HepG2 (cell line): ENCODE measurements around the gene KSR1. TPM values are rescaled to one million over a fixed set of nuclear protein-coding genes. Genes with fewer than 3 reads are reported as not detected.

ENCODE experiments used
- ATM ChIP-seq: fragments of 450-650 bp; IDR thresholded peaks from 2 replicates; pipeline ENCODE4 v1.7.1; 2017; ENCODE audit warnings: mild to moderate bottlenecking, borderline replicate concordance
- CCDC6 ChIP-seq: sonication (generic); formaldehyde crosslinking; IDR thresholded peaks from 2 replicates; pipeline ENCODE4 v1.8.1; 2022; ENCODE audit warnings: mild to moderate bottlenecking, missing genetic modification reagents, moderate library complexity
- HES4 ChIP-seq: sonication (generic); formaldehyde crosslinking; IDR thresholded peaks from 2 replicates; pipeline ENCODE4 v1.9.0; 2021; ENCODE audit warnings: mild to moderate bottlenecking, missing genetic modification reagents, borderline replicate concordance
- HOXA9 ChIP-seq: sonication (generic); formaldehyde crosslinking; IDR thresholded peaks from 2 replicates; pipeline ENCODE4 v1.8.1; 2022; ENCODE audit warnings: missing genetic modification reagents, mild to moderate bottlenecking, moderate library complexity, borderline replicate concordance
- JUN ChIP-seq: sonication (generic); formaldehyde crosslinking; IDR thresholded peaks from 2 replicates; pipeline ENCODE4 v1.4.0; 2020; ENCODE audit warnings: mild to moderate bottlenecking, missing genetic modification reagents
- MYPOP ChIP-seq: sonication (generic); formaldehyde crosslinking; IDR thresholded peaks from 2 replicates; pipeline ENCODE4 v1.8.1; 2023; ENCODE audit warnings: mild to moderate bottlenecking, moderate library complexity, missing genetic modification reagents
- PHF5A ChIP-seq: IDR thresholded peaks from one replicate; pipeline ENCODE4 v1.6.1; 2018; ENCODE audit warnings: low read depth, missing genetic modification reagents; ENCODE audit not compliant: unreplicated experiment
- TRIM24 ChIP-seq: sonication (generic); formaldehyde crosslinking; IDR thresholded peaks from 2 replicates; pipeline ENCODE4 v1.8.0; 2022; ENCODE audit warnings: mild to moderate bottlenecking, missing genetic modification reagents
- ZFP41 ChIP-seq: sonication (generic); formaldehyde crosslinking; IDR thresholded peaks from 2 replicates; pipeline ENCODE4 v1.4.0; 2020; ENCODE audit warnings: mild to moderate bottlenecking, missing genetic modification reagents, borderline replicate concordance
- ZNF276 ChIP-seq: sonication (generic); formaldehyde crosslinking; IDR thresholded peaks from 2 replicates; pipeline ENCODE4 v1.4.0; 2020; ENCODE audit warnings: mild to moderate bottlenecking, low read depth, missing genetic modification reagents
- ZNF30 ChIP-seq: sonication (generic); formaldehyde crosslinking; IDR thresholded peaks from 2 replicates; pipeline ENCODE4 v1.5.0; 2020; ENCODE audit warnings: mild to moderate bottlenecking, missing genetic modification reagents
- ZNF343 ChIP-seq: sonication (generic); formaldehyde crosslinking; IDR thresholded peaks from 2 replicates; pipeline ENCODE4 v1.4.0; 2020; ENCODE audit warnings: mild to moderate bottlenecking, missing genetic modification reagents
- ZNF460 ChIP-seq: sonication (generic); formaldehyde crosslinking; IDR thresholded peaks from 2 replicates; pipeline ENCODE4 v1.5.1; 2020; ENCODE audit warnings: missing genetic modification reagents, mild to moderate bottlenecking, borderline replicate concordance
- ZNF567 ChIP-seq: sonication (generic); formaldehyde crosslinking; IDR thresholded peaks from 2 replicates; pipeline ENCODE4 v1.8.1; 2023; ENCODE audit warnings: mild to moderate bottlenecking, missing genetic modification reagents, borderline replicate concordance
- ZNF761 ChIP-seq: sonication (generic); formaldehyde crosslinking; conservative IDR thresholded peaks from 2 replicates; pipeline ENCODE4 v1.4.0; 2020; ENCODE audit warnings: mild to moderate bottlenecking, missing genetic modification reagents
- polyA plus RNA-seq, 8 experiments: library from polyadenylated mRNA; depleted of rRNA in 3 of 8; stranded (reverse) in 7 of 8; unstranded in 1 of 8; fragments of >200 nt; fragmentation: Illumina TruSeq in 4 of 8; extraction: Trizol in 4 of 8; gene quantifications; 2 replicates each; pipeline versions ENCODE4 v1.2.1 to v1.2.3, GENCODE V29; 2011 to 2016; ENCODE audit warnings: low read depth in 4 of 8, missing spikeins in 1 of 8, mixed read lengths in 1 of 8; ENCODE audit not compliant: insufficient read depth in 1 of 8
- total RNA-seq, 5 experiments: library from RNA; depleted of rRNA; stranded (reverse); fragments of >200 nt; fragmentation: Illumina TruSeq; extraction: Trizol; gene quantifications; 2 replicates each; pipeline ENCODE4 v1.2.3, GENCODE V29; 2016; ENCODE audit warnings: low read depth in 1 of 5
- TF ChIP-seq, protein P1 (sequence below): sonication (generic); formaldehyde crosslinking; IDR thresholded peaks from 2 replicates; pipeline ENCODE4 v1.5.0; 2020; ENCODE audit warnings: missing genetic modification reagents, mild to moderate bottlenecking, borderline replicate concordance
- TF ChIP-seq, protein P2 (sequence below): sonication (generic); formaldehyde crosslinking; IDR thresholded peaks from 2 replicates; pipeline ENCODE4 v1.5.1; 2020; ENCODE audit warnings: mild to moderate bottlenecking, moderate library complexity, missing genetic modification reagents
- TF ChIP-seq, protein P3 (sequence below): sonication (generic); formaldehyde crosslinking; IDR thresholded peaks from 2 replicates; pipeline ENCODE4 v1.9.0; 2021; ENCODE audit warnings: missing genetic modification reagents, borderline replicate concordance

KSR1 gene
- total and polyA plus RNA-seq, 2 of the 13 experiments (the other 11 are each of a cell fraction or from before 2014, with no cell fraction given), result 10.1 to 16.6 TPM

DNA sequence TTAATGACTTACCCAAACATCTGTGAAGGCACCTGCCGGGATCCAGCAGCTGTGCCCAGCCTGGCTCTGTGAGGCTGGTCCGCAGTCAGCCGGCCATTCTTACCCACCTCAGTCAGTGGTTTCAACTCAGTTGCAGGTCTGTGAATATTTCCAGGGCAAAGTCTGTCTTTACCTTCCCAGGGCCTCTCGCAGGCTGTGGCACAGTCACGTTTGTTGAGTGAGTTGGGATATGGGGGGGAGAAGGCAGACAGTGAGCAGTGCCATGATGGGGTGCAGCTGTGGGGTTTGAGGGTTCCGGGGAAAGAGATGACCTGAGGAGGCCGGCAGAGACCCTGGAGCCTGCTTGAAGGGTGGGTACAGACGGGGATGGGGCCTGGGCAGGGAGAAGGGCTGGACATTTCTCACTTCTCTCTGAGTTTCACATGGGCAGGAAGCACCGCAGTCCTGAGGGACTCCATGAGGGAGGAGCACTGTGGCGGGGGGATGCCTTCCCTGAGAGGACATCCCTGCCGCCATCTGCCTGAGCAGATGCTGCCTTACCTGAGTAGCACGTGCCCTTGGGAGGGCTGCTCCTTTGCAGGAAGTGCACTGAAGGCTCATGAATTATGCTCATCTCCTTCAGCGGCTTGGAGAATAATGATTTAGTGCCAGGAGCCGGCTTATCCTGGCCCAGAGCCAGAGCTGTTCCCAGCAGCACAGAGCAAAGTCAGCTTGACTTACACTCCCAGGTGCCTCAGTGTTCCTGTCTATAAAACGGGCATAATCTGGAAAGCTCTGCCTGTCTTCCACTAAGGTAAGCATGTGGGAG, 48.1 kb downstream of the KSR1 start (continued):
- no peak for TF ChIP-seq MYPOP (CRISPR knock-in tag)
- no peak for TF ChIP-seq ATM
- TF ChIP-seq ZNF761 (CRISPR knock-in tag), result no peak
- TF ChIP-seq ZNF276, result no peak
- no peak for TF ChIP-seq CCDC6 (CRISPR knock-in tag)
- TF ChIP-seq HOXA9 (CRISPR knock-in tag), result no peak
- TF ChIP-seq, protein P1, sequence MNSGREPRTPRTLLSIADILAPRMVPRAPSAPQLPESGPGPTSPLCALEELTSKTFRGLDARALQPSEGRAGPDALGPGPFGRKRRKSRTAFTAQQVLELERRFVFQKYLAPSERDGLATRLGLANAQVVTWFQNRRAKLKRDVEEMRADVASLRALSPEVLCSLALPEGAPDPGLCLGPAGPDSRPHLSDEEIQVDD (CRISPR knock-in tag), result no peak
- no peak for TF ChIP-seq ZFP41 (CRISPR knock-in tag)
- TF ChIP-seq ZNF343, result no peak
- TF ChIP-seq HES4 (CRISPR knock-in tag), result no peak
- TF ChIP-seq ZNF567 (CRISPR knock-in tag), result no peak
- TF ChIP-seq, protein P2, sequence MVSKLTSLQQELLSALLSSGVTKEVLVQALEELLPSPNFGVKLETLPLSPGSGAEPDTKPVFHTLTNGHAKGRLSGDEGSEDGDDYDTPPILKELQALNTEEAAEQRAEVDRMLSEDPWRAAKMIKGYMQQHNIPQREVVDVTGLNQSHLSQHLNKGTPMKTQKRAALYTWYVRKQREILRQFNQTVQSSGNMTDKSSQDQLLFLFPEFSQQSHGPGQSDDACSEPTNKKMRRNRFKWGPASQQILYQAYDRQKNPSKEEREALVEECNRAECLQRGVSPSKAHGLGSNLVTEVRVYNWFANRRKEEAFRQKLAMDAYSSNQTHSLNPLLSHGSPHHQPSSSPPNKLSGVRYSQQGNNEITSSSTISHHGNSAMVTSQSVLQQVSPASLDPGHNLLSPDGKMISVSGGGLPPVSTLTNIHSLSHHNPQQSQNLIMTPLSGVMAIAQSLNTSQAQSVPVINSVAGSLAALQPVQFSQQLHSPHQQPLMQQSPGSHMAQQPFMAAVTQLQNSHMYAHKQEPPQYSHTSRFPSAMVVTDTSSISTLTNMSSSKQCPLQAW (CRISPR knock-in tag), result peak; percentile 42; the same call in 1 of the 2 replicates
- TF ChIP-seq TRIM24 (CRISPR knock-in tag), result no peak
- TF ChIP-seq ZNF460 (CRISPR knock-in tag), result no peak
- no peak for TF ChIP-seq ZNF30 (CRISPR knock-in tag)
- no peak for TF ChIP-seq JUN (CRISPR knock-in tag)
- TF ChIP-seq PHF5A (CRISPR knock-in tag), result no peak
- TF ChIP-seq, protein P3, sequence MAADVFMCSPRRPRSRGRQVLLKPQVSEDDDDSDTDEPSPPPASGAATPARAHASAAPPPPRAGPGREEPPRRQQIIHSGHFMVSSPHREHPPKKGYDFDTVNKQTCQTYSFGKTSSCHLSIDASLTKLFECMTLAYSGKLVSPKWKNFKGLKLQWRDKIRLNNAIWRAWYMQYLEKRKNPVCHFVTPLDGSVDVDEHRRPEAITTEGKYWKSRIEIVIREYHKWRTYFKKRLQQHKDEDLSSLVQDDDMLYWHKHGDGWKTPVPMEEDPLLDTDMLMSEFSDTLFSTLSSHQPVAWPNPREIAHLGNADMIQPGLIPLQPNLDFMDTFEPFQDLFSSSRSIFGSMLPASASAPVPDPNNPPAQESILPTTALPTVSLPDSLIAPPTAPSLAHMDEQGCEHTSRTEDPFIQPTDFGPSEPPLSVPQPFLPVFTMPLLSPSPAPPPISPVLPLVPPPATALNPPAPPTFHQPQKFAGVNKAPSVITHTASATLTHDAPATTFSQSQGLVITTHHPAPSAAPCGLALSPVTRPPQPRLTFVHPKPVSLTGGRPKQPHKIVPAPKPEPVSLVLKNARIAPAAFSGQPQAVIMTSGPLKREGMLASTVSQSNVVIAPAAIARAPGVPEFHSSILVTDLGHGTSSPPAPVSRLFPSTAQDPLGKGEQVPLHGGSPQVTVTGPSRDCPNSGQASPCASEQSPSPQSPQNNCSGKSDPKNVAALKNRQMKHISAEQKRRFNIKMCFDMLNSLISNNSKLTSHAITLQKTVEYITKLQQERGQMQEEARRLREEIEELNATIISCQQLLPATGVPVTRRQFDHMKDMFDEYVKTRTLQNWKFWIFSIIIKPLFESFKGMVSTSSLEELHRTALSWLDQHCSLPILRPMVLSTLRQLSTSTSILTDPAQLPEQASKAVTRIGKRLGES, result no peak
